DOHH2 (cell line): ENCODE measurements around the gene NME7.

Source experiments
- H3F3A ChIP-seq: fragments of 200-600 bp; sonication (generic), shearing (Covaris generic); 2 replicates; pipeline ENCODE4 v1.6.0; 2016; ENCODE audit warnings: antibody characterized with exemption, mild to moderate bottlenecking; ENCODE audit not compliant: control insufficient read depth, insufficient read depth
- H3K27ac ChIP-seq: fragments of 200-600 bp; sonication (generic); 2 replicates; pipeline ENCODE4 v1.5.1; 2014; ENCODE audit warnings: low read depth, mild to moderate bottlenecking, low read length, moderate library complexity
- H3K27me3 ChIP-seq: fragments of 200-600 bp; sonication (generic); 2 replicates; pipeline ENCODE4 v1.6.1; 2014; ENCODE audit warnings: mild to moderate bottlenecking, low read length, mixed read lengths; ENCODE audit not compliant: control insufficient read depth
- H3K36me3 ChIP-seq: fragments of 200-600 bp; sonication (generic); 2 replicates; pipeline ENCODE4 v1.6.1; 2014; ENCODE audit warnings: mild to moderate bottlenecking, low read length, moderate library complexity, mixed read lengths; ENCODE audit not compliant: control insufficient read depth
- H3K4me1 ChIP-seq: fragments of 200-600 bp; sonication (generic); 2 replicates; pipeline ENCODE4 v1.6.1; 2014; ENCODE audit warnings: mild to moderate bottlenecking, low read length, mixed read lengths; ENCODE audit not compliant: control insufficient read depth
- H3K4me2 ChIP-seq: fragments of 200-600 bp; sonication (generic); 2 replicates; pipeline ENCODE4 v1.6.0; 2014; ENCODE audit warnings: mild to moderate bottlenecking, low read length, moderate library complexity
- H3K4me3 ChIP-seq: fragments of 200-600 bp; sonication (generic); 2 replicates; pipeline ENCODE4 v1.5.1; 2014; ENCODE audit warnings: mild to moderate bottlenecking, low read length, mixed read lengths
- H3K79me2 ChIP-seq: fragments of 200-600 bp; sonication (generic); 2 replicates; pipeline ENCODE4 v1.6.1; 2014; ENCODE audit warnings: mild to moderate bottlenecking, low read length, mixed read lengths; ENCODE audit not compliant: control insufficient read depth
- H3K9me2 ChIP-seq: fragments of 200-600 bp; sonication (generic); replicated peaks from 2 replicates; pipeline ENCODE4 v1.6.1; 2014; ENCODE audit warnings: mild to moderate bottlenecking, low read length, mixed read lengths; ENCODE audit not compliant: control insufficient read depth
- H3K9me3 ChIP-seq: fragments of 200-600 bp; sonication (generic); 2 replicates; pipeline ENCODE4 v1.6.1; 2014; ENCODE audit warnings: antibody characterized with exemption, low read length, mixed read lengths; ENCODE audit not compliant: control insufficient read depth, insufficient read depth
- H4K20me1 ChIP-seq: fragments of 200-600 bp; sonication (generic); 2 replicates; pipeline ENCODE4 v1.6.0; 2014; ENCODE audit warnings: low read depth, mild to moderate bottlenecking, antibody characterized with exemption, low read length, moderate library complexity; ENCODE audit not compliant: control insufficient read depth, insufficient read depth
- CTCF ChIP-seq: fragments of 200-600 bp; sonication (generic); IDR thresholded peaks from one replicate; pipeline ENCODE4 v1.5.1; 2014; ENCODE audit warnings: antibody characterized with exemption, mild to moderate bottlenecking, low read depth, low read length; ENCODE audit not compliant: poor library complexity, severe bottlenecking
- EZH2phosphoT487 ChIP-seq: fragments of 200-600 bp; sonication (generic); IDR thresholded peaks from 2 replicates; pipeline ENCODE4 v1.6.1; 2017; ENCODE audit warnings: borderline replicate concordance, mild to moderate bottlenecking, antibody characterized with exemption, low read length, moderate library complexity, mixed read lengths

Gene NME7

GRCh38 chr1:169201084-169201619, 166.4 kb downstream of the NME7 start:
- Histone ChIP-seq H4K20me1 (no peaks in the 10 kb centered on the region), H3K36me3 (no peaks in the 10 kb centered on the region), H3K4me2 (no peak overlapping the region), H3K9me3 (no peaks in the 10 kb centered on the region), H3K27me3 (no peaks in the 10 kb centered on the region), H3F3A (no peaks in the 10 kb centered on the region), H3K9me2 (no peaks in the 10 kb centered on the region), H3K4me1 (no peaks in the 10 kb centered on the region), H3K79me2 (no peaks in the 10 kb centered on the region), H3K27ac (no peak overlapping the region), H3K4me3 (no peak overlapping the region)
- TF ChIP-seq EZH2phosphoT487 (no peak), CTCF (no peak)

GRCh38 chr1:169200319-169200718, 167.3 kb downstream of the NME7 start:
- TF ChIP-seq EZH2phosphoT487: no peak
- TF ChIP-seq CTCF: no peak
- H3K9me3 ChIP-seq: no peaks in the 10 kb centered on the region
- no peak overlapping the region for H3K4me3 ChIP-seq
- H3F3A ChIP-seq: no peaks in the 10 kb centered on the region
- no peaks in the 10 kb centered on the region for H3K27me3 ChIP-seq
- H3K36me3 ChIP-seq: no peaks in the 10 kb centered on the region
- H3K79me2 ChIP-seq: no peaks in the 10 kb centered on the region
- H3K4me1 ChIP-seq: no peaks in the 10 kb centered on the region
- no peak overlapping the region for H3K4me2 ChIP-seq
- H3K27ac ChIP-seq: no peak overlapping the region
- H4K20me1 ChIP-seq: no peaks in the 10 kb centered on the region
- no peaks in the 10 kb centered on the region for H3K9me2 ChIP-seq

GRCh38 chr1:169196581-169196980, 171.0 kb downstream of the NME7 start:
- no peaks in the 10 kb centered on the region for H3K79me2 ChIP-seq
- H3K9me3 ChIP-seq: no peaks in the 10 kb centered on the region
- H3K36me3 ChIP-seq: no peaks in the 10 kb centered on the region
- TF ChIP-seq CTCF: no peak
- no peak for TF ChIP-seq EZH2phosphoT487
- no peaks in the 10 kb centered on the region for H3K4me1 ChIP-seq
- no peaks in the 10 kb centered on the region for H3K9me2 ChIP-seq
- no peaks in the 10 kb centered on the region for H3K27me3 ChIP-seq
- H3F3A ChIP-seq: no peaks in the 10 kb centered on the region
- no peak overlapping the region for H3K27ac ChIP-seq
- no peak overlapping the region for H3K4me2 ChIP-seq
- H4K20me1 ChIP-seq: no peaks in the 10 kb centered on the region
- no peak overlapping the region for H3K4me3 ChIP-seq
